GM19238 (cell line): Measurements from ENCODE around the gene LYRM4.

ENCODE experiments used
- DNase-seq: peaks from one replicate; pipeline ENCODE4 v3.0.0; 2011; ENCODE audit warnings: low spot score; ENCODE audit not compliant: insufficient read length

The LYRM4 gene

GRCh38 chr6:5146398-5146797 lies 114.4 kb downstream of the LYRM4 start:
- DNase-seq, result no peak

- DNase-seq, result peak; percentile 41
Measured at GRCh38 chr6:5143634-5144311, 117.0 kb downstream of the LYRM4 start.

- no peak for DNase-seq
Measured at GRCh38 chr6:5142915-5143314, 117.8 kb downstream of the LYRM4 start.

DNA sequence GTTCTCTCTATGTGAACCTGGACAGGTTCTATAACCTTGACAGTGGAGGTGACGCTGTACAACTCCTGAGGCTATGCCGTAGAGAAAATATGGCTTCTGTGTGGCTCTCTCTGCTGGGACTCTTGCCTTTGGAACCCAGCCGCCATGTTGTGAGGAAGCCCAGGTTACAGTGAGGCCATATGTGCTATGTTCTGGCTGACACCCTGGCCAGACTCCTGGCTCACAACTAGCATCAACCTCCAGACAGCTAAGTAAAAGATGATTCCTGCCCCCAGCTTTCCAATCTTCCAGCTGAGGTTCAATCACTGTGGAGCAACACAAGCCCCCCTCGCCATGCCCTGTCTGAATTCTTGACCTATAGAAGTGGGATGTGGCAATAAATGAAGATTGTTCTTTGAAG lies 118.6 kb downstream of the LYRM4 start:
- no peak for DNase-seq

- no peak for DNase-seq
Measured at GRCh38 chr6:5141046-5141445, 119.7 kb downstream of the LYRM4 start.

- no peak for DNase-seq
Measured at GRCh38 chr6:5139828-5140771, 120.7 kb downstream of the LYRM4 start.

DNA sequence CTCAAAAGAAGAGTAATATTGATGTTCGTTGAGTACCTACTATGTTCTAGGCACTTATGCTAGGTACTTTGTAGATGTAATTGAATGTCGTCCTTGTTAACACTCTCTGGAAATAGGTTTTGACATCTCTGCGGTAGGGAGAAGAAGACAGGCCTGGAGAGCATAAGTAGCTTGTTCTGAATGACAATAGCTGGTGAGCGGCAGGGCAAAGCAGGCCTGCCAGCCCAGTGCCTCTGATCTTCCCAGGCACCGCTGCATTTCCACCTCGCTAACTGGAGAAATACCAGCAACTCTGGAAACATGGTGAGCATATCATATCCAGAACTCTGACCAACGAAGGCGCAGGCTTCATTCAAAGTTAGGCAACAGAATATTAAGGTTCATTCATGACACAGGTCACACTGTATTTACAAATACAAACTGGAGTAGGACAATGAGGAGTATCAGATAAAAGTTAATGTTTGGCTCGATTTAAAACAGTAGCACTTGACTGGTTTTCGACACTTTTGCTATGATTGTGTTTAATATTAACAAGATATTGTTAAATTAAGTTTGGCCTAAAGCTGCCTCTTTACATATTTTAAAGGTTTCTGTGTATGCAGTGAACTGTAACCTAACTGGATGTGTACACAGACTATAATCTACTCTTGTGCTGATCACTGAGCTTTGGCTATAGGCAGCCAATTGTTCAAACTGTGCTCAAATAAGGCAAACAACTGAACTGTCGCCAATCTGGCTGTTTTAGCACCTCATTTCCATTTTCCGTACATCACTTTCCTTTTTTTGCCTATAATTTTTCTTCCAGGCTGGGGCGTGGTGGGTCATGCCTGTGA lies 121.5 kb downstream of the LYRM4 start:
- no peak for DNase-seq

GRCh38 chr6:5136851-5137250 lies 123.9 kb downstream of the LYRM4 start:
- DNase-seq, result no peak

- DNase-seq, result no peak
Measured at GRCh38 chr6:5135788-5136376, 124.9 kb downstream of the LYRM4 start.

DNA sequence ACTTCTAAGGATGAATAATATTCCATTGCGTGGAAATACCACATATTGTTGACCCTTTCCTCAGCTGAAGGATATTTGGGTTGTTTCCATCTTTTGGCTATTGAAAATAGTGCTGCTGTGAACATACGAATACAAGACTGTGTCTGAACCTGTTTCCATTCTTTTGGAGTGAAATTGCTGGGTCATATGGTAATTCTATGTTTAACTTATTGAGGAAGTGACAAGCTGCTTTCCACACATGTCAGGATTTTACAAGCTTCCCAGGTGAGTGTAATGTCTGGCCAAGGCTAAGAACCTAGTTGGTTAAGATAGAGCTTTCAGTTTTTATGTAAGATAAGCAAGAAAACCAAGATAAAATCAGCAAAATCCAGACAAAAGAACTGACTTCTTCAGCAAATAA lies 126.8 kb downstream of the LYRM4 start:
- no peak for DNase-seq

DNA sequence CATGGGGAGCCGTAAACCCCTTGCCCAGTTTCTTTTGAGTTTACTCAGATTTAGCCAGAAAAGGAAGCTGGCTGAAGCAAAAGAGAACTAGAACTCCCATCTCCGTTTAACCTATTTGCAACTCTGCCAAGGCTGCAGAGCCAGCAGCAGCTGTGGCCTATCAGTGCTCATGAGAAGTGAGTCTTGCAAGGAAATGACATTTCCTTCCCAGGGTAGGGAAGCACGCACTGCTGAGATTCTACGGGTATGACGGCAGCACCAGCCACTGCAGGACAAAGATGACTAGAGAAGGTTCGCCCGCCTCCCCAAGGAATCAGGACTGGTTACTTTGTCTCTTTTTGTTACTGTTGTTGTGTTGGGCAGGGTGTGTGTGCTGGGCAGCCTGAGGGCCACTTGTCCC lies 128.0 kb downstream of the LYRM4 start:
- DNase-seq, result peak; percentile 28

GRCh38 chr6:5130135-5130866 lies 130.4 kb downstream of the LYRM4 start:
- DNase-seq, result no peak

DNA sequence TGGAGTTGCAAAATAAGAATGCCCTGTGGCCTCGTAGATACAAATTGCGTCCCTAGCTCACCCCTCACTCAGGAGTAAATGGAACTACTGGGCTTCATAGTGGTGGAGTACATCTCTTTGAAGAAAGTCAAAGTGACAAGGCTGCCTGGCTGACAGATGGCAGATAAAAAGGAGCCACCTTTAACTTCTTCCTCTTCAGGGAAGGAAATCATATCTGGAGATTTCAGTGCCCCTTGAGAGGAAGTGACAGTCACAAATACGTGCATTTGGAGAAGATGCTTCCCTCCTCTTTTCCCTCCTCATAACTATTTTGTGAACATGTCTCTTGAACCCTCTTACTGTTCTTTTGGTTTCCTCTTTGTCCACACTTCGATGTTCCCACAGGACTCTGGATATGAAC lies 132.4 kb downstream of the LYRM4 start:
- no peak for DNase-seq

DNA sequence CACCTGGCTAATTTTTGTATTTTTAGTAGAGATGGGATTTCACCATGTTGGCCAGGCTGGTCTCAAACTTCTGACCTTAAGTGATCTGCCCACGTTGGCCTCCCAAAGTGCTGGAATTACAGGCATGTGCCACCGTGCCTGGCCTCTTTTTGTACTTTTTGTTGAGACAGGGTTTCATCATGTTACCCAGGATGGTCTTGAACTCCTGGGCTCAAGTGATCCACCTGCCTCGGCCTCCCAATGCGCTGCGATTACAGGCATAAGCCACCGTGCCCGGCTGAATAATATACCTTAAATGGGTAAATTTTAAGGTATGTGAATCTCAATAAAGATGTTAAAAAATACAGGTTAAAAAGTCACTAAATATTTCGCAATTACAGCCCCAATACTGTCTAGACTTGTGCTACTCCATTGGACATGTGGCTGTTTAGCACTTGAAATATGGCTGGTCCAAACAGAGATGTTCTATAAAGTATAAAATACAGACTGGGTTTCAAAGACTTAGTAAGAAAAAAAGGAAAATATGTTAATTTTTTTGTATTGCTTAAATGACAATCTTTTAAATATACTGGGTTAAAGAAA lies 133.6 kb downstream of the LYRM4 start:
- no peak for DNase-seq

- no peak for DNase-seq
Measured at GRCh38 chr6:5126214-5126613, 134.5 kb downstream of the LYRM4 start.

GRCh38 chr6:5125152-5126006 lies 135.4 kb downstream of the LYRM4 start:
- no peak for DNase-seq

DNA sequence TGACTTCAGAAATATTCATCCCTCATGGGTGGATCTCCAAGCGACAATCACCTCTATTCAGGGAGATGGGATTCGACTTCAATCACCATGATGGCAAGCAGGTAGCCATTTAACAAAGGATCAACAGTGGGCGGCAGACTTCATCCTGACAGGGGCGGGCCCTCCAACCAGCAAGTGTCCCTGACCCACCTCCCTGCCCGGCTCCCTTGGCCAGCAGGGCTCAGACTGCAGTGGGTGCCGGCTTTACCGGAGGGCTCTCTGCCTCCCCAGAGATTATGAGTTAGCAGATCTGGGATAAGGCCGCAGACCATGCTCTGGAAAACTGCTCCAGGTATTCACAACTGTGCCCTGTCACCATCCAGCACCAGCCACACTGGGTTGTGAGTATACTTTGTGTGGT lies 136.2 kb downstream of the LYRM4 start:
- DNase-seq, result no peak

DNA sequence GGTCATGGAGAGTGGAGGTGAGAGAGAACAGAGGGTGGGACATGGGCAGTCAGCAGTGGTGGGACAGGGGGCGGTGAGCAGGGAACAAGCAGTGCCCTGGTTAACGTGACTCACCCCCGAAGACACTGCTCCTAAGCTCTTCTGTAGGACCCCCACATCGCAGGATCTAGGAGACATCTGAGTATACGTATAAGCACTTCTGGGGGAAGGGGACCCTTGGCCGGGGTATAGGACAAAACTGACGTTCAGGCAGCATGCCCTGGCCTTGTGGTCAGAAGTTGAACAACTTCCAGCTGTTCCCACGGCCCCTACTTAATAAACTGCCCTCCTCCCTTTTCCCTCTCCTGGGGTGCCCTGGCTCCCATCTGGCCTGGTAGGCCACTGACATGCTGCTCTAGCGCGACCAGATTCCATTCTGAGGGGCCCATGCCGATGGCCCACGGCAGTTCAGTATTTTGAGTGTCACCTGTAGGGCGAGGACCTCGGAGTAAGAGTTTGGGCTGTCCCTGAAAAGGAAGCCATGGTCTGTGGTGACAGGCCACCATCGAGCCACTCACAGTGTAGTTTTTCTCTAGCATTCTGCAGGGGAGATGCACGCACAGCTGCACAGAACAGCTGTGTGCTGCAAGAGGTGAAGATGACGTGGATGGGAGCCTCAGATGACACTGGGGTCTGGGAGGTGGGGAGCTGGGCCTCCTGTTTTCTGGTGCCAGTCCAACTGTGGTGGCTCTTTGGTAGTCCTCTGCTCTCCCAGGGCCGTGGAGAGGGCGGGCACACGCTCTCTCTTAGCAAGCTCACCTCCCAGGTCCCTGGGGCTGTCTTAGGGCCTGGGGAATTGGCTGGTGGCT lies 137.2 kb downstream of the LYRM4 start:
- no peak for DNase-seq
